IMR-90 (cell line): ENCODE measurements around the gene SIX6. TPM values are rescaled to one million over a fixed set of nuclear protein-coding genes. Genes with fewer than 3 reads are reported as not detected.

ENCODE experiments used
- ATAC-seq: fragments of 200-7000 bp; cut with Tn5 transposase; 2 replicates; pipeline ENCODE4 v1.9.1; 2020; ENCODE audit warnings: low read depth, mild to moderate bottlenecking, moderate library complexity
- BruUV-seq: library from RNA; stranded (reverse); fragments of 400-500 nt; replicated peaks from 2 replicates; lab custom pipeline; 2021; lab: Mats Ljungman, UMichigan
- CTCF ChIA-PET: fragments of 300-600 bp; formaldehyde crosslinking; extraction: SDS; loops from one replicate; lab custom pipeline; 2021; ENCODE audit warnings: antibody characterized with exemption; lab: Yijun Ruan, JAX
- POLR2A ChIA-PET: fragments of 300-600 bp; sonication (Branson Sonifier 250); formaldehyde crosslinking; loops from one replicate; lab custom pipeline; 2022; ENCODE audit warnings: antibody characterized with exemption; ENCODE audit not compliant: unreplicated experiment; lab: Charles Lee
- DNase-seq: peaks from one replicate; pipeline ENCODE4 v3.0.0; 2013
- H2AFZ ChIP-seq: replicated peaks from 2 replicates; pipeline ENCODE3; 2013; ENCODE audit warnings: low read length, mild to moderate bottlenecking; ENCODE audit not compliant: poor library complexity
- H2AK5ac ChIP-seq: 2 replicates; pipeline ENCODE4 v1.6.1; 2013; ENCODE audit warnings: low read depth, low read length, inconsistent platforms
- H2AK9ac ChIP-seq: replicated peaks from 2 replicates; pipeline ENCODE3; 2013; ENCODE audit warnings: mild to moderate bottlenecking, low read depth, low read length, moderate library complexity; ENCODE audit not compliant: poor library complexity
- H2BK120ac ChIP-seq: 2 replicates; pipeline ENCODE4 v1.6.1; 2013; ENCODE audit warnings: low read depth, low read length, inconsistent platforms
- H2BK15ac ChIP-seq: 3 replicates; pipeline ENCODE4 v1.6.1; 2013; ENCODE audit warnings: low read depth, low read length, inconsistent platforms
- H2BK20ac ChIP-seq: 2 replicates; pipeline ENCODE4 v1.6.1; 2013; ENCODE audit warnings: low read depth, mild to moderate bottlenecking, inconsistent platforms, low read length, moderate library complexity
- H2BK5ac ChIP-seq: 2 replicates; pipeline ENCODE4 v1.6.1; 2013; ENCODE audit warnings: mild to moderate bottlenecking, low read depth, low read length, inconsistent platforms; ENCODE audit not compliant: poor library complexity, severe bottlenecking
- H3K14ac ChIP-seq: replicated peaks from 2 replicates; pipeline ENCODE4 v1.6.1; 2013; ENCODE audit warnings: low read depth, low read length, inconsistent platforms
- H3K18ac ChIP-seq: 2 replicates; pipeline ENCODE4 v1.6.1; 2013; ENCODE audit warnings: low read depth, low read length, control low read depth
- H3K23ac ChIP-seq: 2 replicates; pipeline ENCODE4 v1.6.1; 2013; ENCODE audit warnings: low read depth, low read length, inconsistent platforms
- H3K27ac ChIP-seq: 2 replicates; pipeline ENCODE4 v1.5.1; 2013; ENCODE audit warnings: mild to moderate bottlenecking, control low read depth, low read length; ENCODE audit not compliant: insufficient read depth
- H3K27me3 ChIP-seq: 2 replicates; pipeline ENCODE4 v1.6.1; 2013; ENCODE audit warnings: low read length; ENCODE audit not compliant: control insufficient read depth, insufficient read depth
- H3K36me3 ChIP-seq: 2 replicates; pipeline ENCODE4 v1.6.1; 2013; ENCODE audit warnings: low read length, mixed read lengths; ENCODE audit not compliant: control insufficient read depth, insufficient read depth
- H3K4ac ChIP-seq: 2 replicates; pipeline ENCODE4 v1.6.1; 2013; ENCODE audit warnings: low read depth, low read length, inconsistent platforms
- H3K4me1 ChIP-seq: 2 replicates; pipeline ENCODE4 v1.6.1; 2013; ENCODE audit warnings: low read length, mixed read lengths; ENCODE audit not compliant: control insufficient read depth, insufficient read depth
- H3K4me2 ChIP-seq: 2 replicates; pipeline ENCODE4 v1.6.1; 2013; ENCODE audit warnings: low read depth, mild to moderate bottlenecking, control low read depth, low read length, moderate library complexity
- H3K4me3 ChIP-seq: 2 replicates; pipeline ENCODE4 v1.5.1; 2013; ENCODE audit warnings: low read depth, mild to moderate bottlenecking, control low read depth, low read length, moderate library complexity; ENCODE audit not compliant: insufficient read depth
- H3K56ac ChIP-seq: 2 replicates; pipeline ENCODE4 v1.6.1; 2013; ENCODE audit warnings: low read length, inconsistent platforms; ENCODE audit not compliant: insufficient read depth; ENCODE audit errors: extremely low read depth
- H3K79me1 ChIP-seq, 2 experiments: 2 replicates each; pipeline ENCODE4 v1.6.1; 2013; ENCODE audit warnings: low read length in 2 of 2, inconsistent platforms in 1 of 2, low read depth in 1 of 2
- H3K9ac ChIP-seq: 2 replicates; pipeline ENCODE4 v1.6.1; 2013; ENCODE audit warnings: low read depth, low read length, control low read depth
- H3K9me1 ChIP-seq: 2 replicates; pipeline ENCODE4 v1.6.1; 2013; ENCODE audit warnings: low read length, inconsistent platforms; ENCODE audit not compliant: insufficient read depth
- H3K9me3 ChIP-seq: 2 replicates; pipeline ENCODE4 v1.6.1; 2013; ENCODE audit warnings: low read length; ENCODE audit not compliant: control insufficient read depth, insufficient read depth
- H4K20me1 ChIP-seq: 2 replicates; pipeline ENCODE4 v1.6.1; 2013; ENCODE audit warnings: low read length, inconsistent platforms; ENCODE audit not compliant: insufficient read depth
- H4K5ac ChIP-seq: 2 replicates; pipeline ENCODE4 v1.6.1; 2013; ENCODE audit warnings: mild to moderate bottlenecking, low read depth, low read length, control low read depth
- H4K8ac ChIP-seq, 2 experiments: 2 replicates each; pipeline ENCODE4 v1.6.1; 2013; ENCODE audit warnings: low read depth in 2 of 2, low read length in 2 of 2, control low read depth in 1 of 2, inconsistent platforms in 1 of 2
- H4K91ac ChIP-seq: 2 replicates; pipeline ENCODE4 v1.6.1; 2013; ENCODE audit warnings: low read depth, low read length, inconsistent platforms; ENCODE audit not compliant: insufficient read depth
- BHLHE40 ChIP-seq: fragments of 150-350 bp; IDR thresholded peaks from 2 replicates; pipeline ENCODE4 v1.6.1; 2016; ENCODE audit warnings: mild to moderate bottlenecking, low read depth, low read length
- CEBPB ChIP-seq: IDR thresholded peaks from 2 replicates; pipeline ENCODE4 v1.6.1; 2012; ENCODE audit warnings: low read depth, low read length, improper control_type of control experiment
- FOS ChIP-seq: fragments of 150-350 bp; IDR thresholded peaks from 2 replicates; pipeline ENCODE4 v1.6.1; 2016; ENCODE audit warnings: low read depth, low read length
- MAFK ChIP-seq: IDR thresholded peaks from 2 replicates; pipeline ENCODE4 v1.6.1; 2012; ENCODE audit warnings: low read depth, low read length, improper control_type of control experiment
- MAZ ChIP-seq: IDR thresholded peaks from 2 replicates; pipeline ENCODE4 v1.6.1; 2012; ENCODE audit warnings: low read depth, mild to moderate bottlenecking, low read length, improper control_type of control experiment, moderate library complexity, borderline replicate concordance
- MXI1 ChIP-seq: IDR thresholded peaks from 2 replicates; pipeline ENCODE4 v1.6.1; 2012; ENCODE audit warnings: low read depth, mild to moderate bottlenecking, low read length, moderate library complexity, borderline replicate concordance
- NFE2L2 ChIP-seq: fragments of 150-350 bp; IDR thresholded peaks from 2 replicates; pipeline ENCODE4 v1.6.1; 2016; ENCODE audit warnings: low read depth, mild to moderate bottlenecking, low read length
- POLR2A ChIP-seq: IDR thresholded peaks from 2 replicates; pipeline ENCODE4 v1.6.1; 2012; ENCODE audit warnings: mild to moderate bottlenecking, low read depth, low read length
- RCOR1 ChIP-seq: IDR thresholded peaks from 2 replicates; pipeline ENCODE4 v1.6.1; 2012; ENCODE audit warnings: mild to moderate bottlenecking, low read length, improper control_type of control experiment; ENCODE audit not compliant: insufficient replicate concordance
- WGBS, 2 experiments: methylation state at CpG; one replicate each; pipeline versions ENCODE4 v1.1.5 to v1.1.7; 2013; ENCODE audit warnings: missing lambda C conversion rate in 2 of 2; ENCODE audit not compliant: insufficient read length in 1 of 2; ENCODE audit errors: extremely low coverage in 2 of 2; 5-methylcytosine and 5-hydroxymethylcytosine counted together
- dilution Hi-C: fragments of 300-500 bp; cut with HindIII; formaldehyde crosslinking; loops from one replicate; pipeline ENCODE4 v1.14.3; 2018; ENCODE audit warnings: low sequenced_read_pairs; ENCODE audit not compliant: unreplicated experiment
- in situ Hi-C: fragments of 300-500 bp; cut with MboI; formaldehyde crosslinking; loops from 3 replicates; pipeline ENCODE4 v1.14.3; 2019; ENCODE audit warnings: low sequenced_read_pairs, inconsistent platforms, mixed read lengths
- intact Hi-C: fragments of 100-400 bp; cut with micrococcal nuclease; formaldehyde crosslinking; loops from 2 replicates; pipeline ENCODE4 v1.10.0; 2022
- polyA plus RNA-seq, 3 experiments: library from polyadenylated mRNA; depleted of rRNA; stranded (reverse); fragments of >200 nt; gene quantifications; 2 replicates each; pipeline ENCODE4 v1.2.3, GENCODE V29; 2012; ENCODE audit warnings: low replicate concordance in 1 of 3
- total RNA-seq: library from RNA; depleted of rRNA; stranded (reverse); fragments of >200 nt; gene quantifications from 2 replicates; pipeline ENCODE4 v1.2.3, GENCODE V29; 2012
- TF ChIP-seq, protein P1 (sequence below): fragments of 150-350 bp; IDR thresholded peaks from 2 replicates; pipeline ENCODE4 v1.6.1; 2017; ENCODE audit warnings: mild to moderate bottlenecking, antibody characterized with exemption, low read length, low read depth
- TF ChIP-seq, protein P2 (sequence below): conservative IDR thresholded peaks from 2 replicates; pipeline ENCODE4 v1.5.1; 2012; ENCODE audit warnings: mild to moderate bottlenecking, low read depth, low read length, improper control_type of control experiment

The SIX6 gene
- total and polyA plus RNA-seq, 2 of the 4 experiments (the other 2 are of a cell fraction), result not detected

DNA sequence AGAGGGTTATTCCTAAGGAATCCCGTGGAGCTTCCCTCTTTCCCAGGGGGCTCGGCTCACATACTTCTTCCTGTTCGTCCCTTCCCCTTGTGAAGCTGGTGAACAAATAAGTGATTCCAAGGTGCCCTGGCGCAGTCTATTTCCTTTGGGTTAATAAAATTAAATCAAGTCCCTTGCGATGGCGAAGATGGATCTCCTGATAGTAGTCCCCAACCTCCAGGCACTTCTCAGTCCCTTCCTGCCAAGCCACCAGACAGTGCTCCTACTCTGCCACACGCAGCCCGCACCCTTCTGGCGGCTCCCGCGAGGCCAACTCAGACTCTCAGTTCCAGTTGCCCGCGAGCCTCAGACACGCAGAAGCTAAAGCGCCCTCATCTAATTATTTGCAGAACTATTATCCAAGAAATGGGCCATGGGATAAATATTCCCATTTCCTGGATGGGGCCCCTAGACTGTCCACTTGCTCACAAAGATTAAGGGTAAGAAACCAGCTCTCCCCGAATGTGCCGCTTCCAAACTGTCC lies 2.4 kb upstream of the SIX6 start:
- Histone ChIP-seq H3K9ac (no peak overlapping the region), H3K79me1 (no peaks in the 10 kb centered on the region), H3K23ac (no peak overlapping the region), H2BK120ac (no peak overlapping the region), H4K20me1 (no peaks in the 10 kb centered on the region), H3K27me3 (peaks cover 76% of the 10 kb centered on the region), H3K4me1 (peaks cover 2% of the 10 kb centered on the region; the same call in 1 of the 2 replicates), H2BK20ac (no peak overlapping the region), H2BK5ac (no peak overlapping the region), H2AFZ (no peak overlapping the region), H2BK15ac (no peak overlapping the region), H2AK9ac (no peak overlapping the region), H3K9me1 (no peaks in the 10 kb centered on the region), H3K56ac (no peak overlapping the region), H4K91ac (no peak overlapping the region), H3K4ac (no peak overlapping the region), H3K14ac (no peak overlapping the region), H4K5ac (no peak overlapping the region), H3K36me3 (no peaks in the 10 kb centered on the region), H3K4me3 (no peak overlapping the region), H4K8ac (no peak overlapping the region), H3K18ac (no peak overlapping the region), H3K4me2 (no peak overlapping the region), H3K27ac (no peak overlapping the region), H3K9me3 (peaks cover 17% of the 10 kb centered on the region), H2AK5ac (no peak overlapping the region)
- DNase-seq (no peak), ATAC-seq (no peak)
- no TSS peak for BruUV-seq
- intact Hi-C loops, result no loop called here
- WGBS, 2 experiments, result 20% methylated on average over 3 of the region's 17 CpGs; no CpG with 5 or more reads in 1 of the 2 experiments
- dilution Hi-C loops, result no loop called here
- ChIA-PET CTCF (no interaction called here), POLR2A (no interaction called here)
- no peak for TF ChIP-seq MXI1
- TF ChIP-seq NFE2L2, result no peak
- TF ChIP-seq, protein P1, sequence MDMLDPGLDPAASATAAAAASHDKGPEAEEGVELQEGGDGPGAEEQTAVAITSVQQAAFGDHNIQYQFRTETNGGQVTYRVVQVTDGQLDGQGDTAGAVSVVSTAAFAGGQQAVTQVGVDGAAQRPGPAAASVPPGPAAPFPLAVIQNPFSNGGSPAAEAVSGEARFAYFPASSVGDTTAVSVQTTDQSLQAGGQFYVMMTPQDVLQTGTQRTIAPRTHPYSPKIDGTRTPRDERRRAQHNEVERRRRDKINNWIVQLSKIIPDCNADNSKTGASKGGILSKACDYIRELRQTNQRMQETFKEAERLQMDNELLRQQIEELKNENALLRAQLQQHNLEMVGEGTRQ, result no peak
- TF ChIP-seq, protein P2, sequence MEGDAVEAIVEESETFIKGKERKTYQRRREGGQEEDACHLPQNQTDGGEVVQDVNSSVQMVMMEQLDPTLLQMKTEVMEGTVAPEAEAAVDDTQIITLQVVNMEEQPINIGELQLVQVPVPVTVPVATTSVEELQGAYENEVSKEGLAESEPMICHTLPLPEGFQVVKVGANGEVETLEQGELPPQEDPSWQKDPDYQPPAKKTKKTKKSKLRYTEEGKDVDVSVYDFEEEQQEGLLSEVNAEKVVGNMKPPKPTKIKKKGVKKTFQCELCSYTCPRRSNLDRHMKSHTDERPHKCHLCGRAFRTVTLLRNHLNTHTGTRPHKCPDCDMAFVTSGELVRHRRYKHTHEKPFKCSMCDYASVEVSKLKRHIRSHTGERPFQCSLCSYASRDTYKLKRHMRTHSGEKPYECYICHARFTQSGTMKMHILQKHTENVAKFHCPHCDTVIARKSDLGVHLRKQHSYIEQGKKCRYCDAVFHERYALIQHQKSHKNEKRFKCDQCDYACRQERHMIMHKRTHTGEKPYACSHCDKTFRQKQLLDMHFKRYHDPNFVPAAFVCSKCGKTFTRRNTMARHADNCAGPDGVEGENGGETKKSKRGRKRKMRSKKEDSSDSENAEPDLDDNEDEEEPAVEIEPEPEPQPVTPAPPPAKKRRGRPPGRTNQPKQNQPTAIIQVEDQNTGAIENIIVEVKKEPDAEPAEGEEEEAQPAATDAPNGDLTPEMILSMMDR, result no peak
- no peak for TF ChIP-seq RCOR1
- no peak for TF ChIP-seq MAFK
- TF ChIP-seq POLR2A, result no peak
- TF ChIP-seq BHLHE40, result no peak
- no peak for TF ChIP-seq MAZ
- TF ChIP-seq FOS, result no peak
- TF ChIP-seq CEBPB, result no peak
- in situ Hi-C loops, result no loop called here
